ENCODE results near the gene P2RY4. TPM values are rescaled to one million over a fixed set of nuclear protein-coding genes. Genes with fewer than 3 reads are reported as not detected.
"Not testable (repeated sequence)": the region's sequence is repeated elsewhere in the genome, so short reads cannot be mapped to it uniquely, and the experiment has no call there.

Gene P2RY4
- total and polyA plus RNA-seq, 2 of the 8 experiments (the other 6 are each of a cell fraction or from before 2014, with no cell fraction given) = 0.38 TPM; not detected in 1

DNA sequence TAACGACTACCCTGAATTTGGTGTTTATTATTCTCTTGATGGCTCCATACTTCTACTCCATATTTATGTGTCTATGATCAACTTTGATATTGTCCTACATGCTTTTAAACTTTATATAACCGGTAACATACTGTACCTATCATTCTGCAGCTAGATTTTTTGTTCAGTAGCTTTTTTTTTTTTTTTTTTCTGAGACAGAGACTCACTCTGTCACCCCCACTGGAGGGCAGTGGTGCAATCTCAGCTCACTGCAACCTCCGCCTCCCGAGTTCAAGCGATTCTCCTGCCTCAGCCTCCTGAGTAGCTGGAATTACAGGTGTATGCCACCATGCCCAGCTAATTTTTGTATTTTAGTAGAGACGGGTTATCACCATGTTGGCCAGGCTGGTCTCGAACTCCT lies 14.0 kb upstream of the P2RY4 start:
- H2BK20ac ChIP-seq (ENCODE audit: low read length); H3K18ac ChIP-seq (ENCODE audit: extremely low read depth, low read length); H3K36me3 ChIP-seq (ENCODE audit: control insufficient read depth in 2 of 4, insufficient read depth in 4 of 4, low read length in 3 of 4); H3K79me2 ChIP-seq (ENCODE audit: control insufficient read depth in 1 of 2, insufficient read depth in 2 of 2, low read length in 2 of 2); H4K8ac ChIP-seq (ENCODE audit: extremely low read depth, insufficient read depth, low read length); H3K9me3 ChIP-seq (ENCODE audit: insufficient read depth in 2 of 2, low read depth in 1 of 2, low read length in 1 of 2); H3K23ac ChIP-seq (ENCODE audit: insufficient read length); H3K27ac ChIP-seq (ENCODE audit: low read depth, low read length); POLR2A ChIA-PET (ENCODE audit: partially characterized antibody); H3K56ac ChIP-seq (replicated peaks; ENCODE audit: insufficient read length, low read depth, low read length); FAIRE-seq; H2BK12ac ChIP-seq (ENCODE audit: low read depth, low read length); H2AFZ ChIP-seq (ENCODE audit: low read length); H3K23me2 ChIP-seq (ENCODE audit: low read depth, low read length); H3K79me1 ChIP-seq (ENCODE audit: low read depth, low read length); H4K5ac ChIP-seq (ENCODE audit: insufficient read length, low read depth, low read length); DNase-seq (ENCODE audit: low read depth in 1 of 2, low spot score in 2 of 2); H4K91ac ChIP-seq (replicated peaks; ENCODE audit: insufficient read length, low read length); H3K9ac ChIP-seq (replicated peaks in 1 of 4; ENCODE audit: extremely low read depth in 1 of 4, low read depth in 3 of 4, low read length in 3 of 4); H3K4me2 ChIP-seq (ENCODE audit: insufficient read depth in 1 of 2, low read depth in 2 of 2, low read length in 2 of 2); H3K14ac ChIP-seq (ENCODE audit: insufficient read length); H2BK120ac ChIP-seq (replicated peaks; ENCODE audit: low read depth, low read length); H3K4me3 ChIP-seq (ENCODE audit: extremely low read depth in 1 of 4, insufficient read depth in 2 of 4, low read depth in 3 of 4, low read length in 4 of 4); H2BK15ac ChIP-seq (ENCODE audit: low read length); H3K4ac ChIP-seq (replicated peaks; ENCODE audit: insufficient read length, low read depth, low read length); H2AK5ac ChIP-seq (ENCODE audit: low read depth, low read length); H3K4me1 ChIP-seq (replicated peaks in 1 of 4; ENCODE audit: control insufficient read depth in 3 of 4, insufficient read depth in 4 of 4, low read length in 3 of 4); H4K20me1 ChIP-seq (replicated peaks in 1 of 2; ENCODE audit: control insufficient read depth in 1 of 2, insufficient read depth in 2 of 2, low read length in 2 of 2); H3K27me3 ChIP-seq (replicated peaks in 1 of 4; ENCODE audit: control insufficient read depth in 3 of 4, extremely low read depth in 1 of 4, insufficient read depth in 3 of 4, low read length in 3 of 4); H2BK5ac ChIP-seq (ENCODE audit: low read depth, low read length): not testable (repeated sequence)
- 83% methylated on average over 3 of the region's 7 CpGs; no CpG with 5 or more reads in 1 of the 2 experiments for WGBS, 2 experiments (ENCODE audit: extremely low coverage in 1 of 2, insufficient coverage in 1 of 2, insufficient read length in 1 of 2, insufficient replicate concordance in 2 of 2, low coverage in 1 of 2, low lambda C conversion rate in 2 of 2, missing lambda C conversion rate in 1 of 2)
- CTCF ChIA-PET (ENCODE audit: partially characterized antibody) = interaction anchor here (0.9 to 1.5 kb wide), 4 partner anchors 9 to 77 kb away, joined by 3 to 4 read pairs (median 4); no protein-coding TSS in a partner anchor
